Mesenchymal stem cell (in vitro differentiated cells and primary cell): ENCODE measurements around the gene ME3.

ENCODE experiments used
- DNase-seq: peaks from one replicate; pipeline ENCODE4 v3.0.0-alpha.2; 2013
- H2AFZ ChIP-seq: one replicate; pipeline ENCODE4 v1.6.1; 2013; ENCODE audit warnings: low read depth, mild to moderate bottlenecking, control low read depth, inconsistent platforms, low read length, moderate library complexity
- H2AK5ac ChIP-seq: 2 replicates; pipeline ENCODE4 v1.6.1; 2013; ENCODE audit warnings: low read length, moderate library complexity, mild to moderate bottlenecking, inconsistent platforms; ENCODE audit not compliant: severe bottlenecking
- H2BK120ac ChIP-seq: one replicate; pipeline ENCODE4 v1.6.1; 2013; ENCODE audit warnings: low read depth, mild to moderate bottlenecking, inconsistent platforms, low read length, moderate library complexity
- H2BK12ac ChIP-seq, 2 experiments: one replicate each; pipeline ENCODE4 v1.6.1; 2013; ENCODE audit warnings: inconsistent platforms in 2 of 2, low read length in 2 of 2, mild to moderate bottlenecking in 2 of 2, moderate library complexity in 2 of 2, control low read depth in 1 of 2
- H2BK15ac ChIP-seq: one replicate; pipeline ENCODE4 v1.6.1; 2013; ENCODE audit warnings: mild to moderate bottlenecking, low read depth, inconsistent platforms; ENCODE audit not compliant: poor library complexity, severe bottlenecking
- H2BK5ac ChIP-seq: 2 replicates; pipeline ENCODE4 v1.6.1; 2013; ENCODE audit warnings: low read depth, mild to moderate bottlenecking, low read length, control low read depth, inconsistent platforms; ENCODE audit not compliant: poor library complexity, severe bottlenecking
- H3K14ac ChIP-seq, 2 experiments: one replicate each; pipeline ENCODE4 v1.6.1; 2013; ENCODE audit warnings: inconsistent platforms in 2 of 2, low read length in 2 of 2, control low read depth in 1 of 2, mild to moderate bottlenecking in 1 of 2, moderate library complexity in 1 of 2
- H3K18ac ChIP-seq, 2 experiments: one replicate each; pipeline ENCODE4 v1.6.1; 2013; ENCODE audit warnings: inconsistent platforms in 2 of 2, low read length in 2 of 2, control low read depth in 1 of 2, low read depth in 1 of 2, mild to moderate bottlenecking in 1 of 2
- H3K23ac ChIP-seq, 2 experiments: one replicate each; pipeline ENCODE4 v1.6.1; 2013; ENCODE audit warnings: inconsistent platforms in 2 of 2, low read length in 2 of 2, mild to moderate bottlenecking in 2 of 2, moderate library complexity in 2 of 2, control low read depth in 1 of 2
- H3K27ac ChIP-seq: 2 replicates; pipeline ENCODE4 v1.5.1; 2013; ENCODE audit warnings: mild to moderate bottlenecking, moderate library complexity, low read length, control low read depth, inconsistent platforms; ENCODE audit not compliant: poor library complexity, severe bottlenecking
- H3K27me3 ChIP-seq, 2 experiments: 2 replicates each; pipeline versions ENCODE4 v1.6.1 to v1.7.0; 2013; ENCODE audit warnings: low read length in 2 of 2, mild to moderate bottlenecking in 2 of 2, moderate library complexity in 2 of 2, control low read depth in 1 of 2, inconsistent platforms in 1 of 2; ENCODE audit not compliant: control insufficient read depth in 1 of 2, insufficient read depth in 1 of 2
- H3K36me3 ChIP-seq, 2 experiments: 2 replicates each; pipeline versions ENCODE4 v1.6.1 to v1.7.0; 2013; ENCODE audit warnings: low read length in 2 of 2, control low read depth in 1 of 2, inconsistent platforms in 1 of 2, low read depth in 1 of 2, mild to moderate bottlenecking in 1 of 2; ENCODE audit not compliant: insufficient read depth in 2 of 2, control insufficient read depth in 1 of 2
- H3K4ac ChIP-seq, 2 experiments: one replicate each; pipeline ENCODE4 v1.6.1; 2013; ENCODE audit warnings: inconsistent platforms in 2 of 2, low read length in 2 of 2, mild to moderate bottlenecking in 2 of 2, moderate library complexity in 2 of 2, control low read depth in 1 of 2, low read depth in 1 of 2
- H3K4me1 ChIP-seq: 2 replicates; pipeline ENCODE4 v1.6.1; 2013; ENCODE audit warnings: low read depth, low read length, control low read depth; ENCODE audit not compliant: control insufficient read depth, insufficient read depth
- H3K4me2 ChIP-seq: 2 replicates; pipeline ENCODE4 v1.6.1; 2013; ENCODE audit warnings: low read length, mild to moderate bottlenecking, inconsistent platforms; ENCODE audit not compliant: poor library complexity, severe bottlenecking
- H3K4me3 ChIP-seq, 2 experiments: 2 replicates each; pipeline versions ENCODE4 v1.5.1 to v1.7.0; 2013; ENCODE audit warnings: low read length in 2 of 2, mild to moderate bottlenecking in 2 of 2, control low read depth in 1 of 2, low read depth in 1 of 2; ENCODE audit not compliant: insufficient read depth in 1 of 2
- H3K79me1 ChIP-seq: replicated peaks from 2 replicates; pipeline ENCODE4 v1.6.1; 2013; ENCODE audit warnings: mild to moderate bottlenecking, control low read depth, low read length, inconsistent platforms; ENCODE audit not compliant: poor library complexity, severe bottlenecking
- H3K9ac ChIP-seq: 2 replicates; pipeline ENCODE4 v1.7.0; 2013; ENCODE audit warnings: mild to moderate bottlenecking, low read length, moderate library complexity
- H3K9me3 ChIP-seq: 2 replicates; pipeline ENCODE4 v1.7.0; 2013; ENCODE audit warnings: mild to moderate bottlenecking, low read length; ENCODE audit not compliant: control insufficient read depth
- H4K8ac ChIP-seq: one replicate; pipeline ENCODE4 v1.6.1; 2013; ENCODE audit warnings: inconsistent platforms, mild to moderate bottlenecking, low read length, moderate library complexity
- H4K91ac ChIP-seq: one replicate; pipeline ENCODE4 v1.6.1; 2013; ENCODE audit warnings: mild to moderate bottlenecking, low read length, inconsistent platforms
- WGBS: methylation state at CpG from one replicate; pipeline ENCODE4 v1.1.7; 2013; ENCODE audit warnings: mixed read lengths; 5-methylcytosine and 5-hydroxymethylcytosine counted together

Gene ME3

DNA sequence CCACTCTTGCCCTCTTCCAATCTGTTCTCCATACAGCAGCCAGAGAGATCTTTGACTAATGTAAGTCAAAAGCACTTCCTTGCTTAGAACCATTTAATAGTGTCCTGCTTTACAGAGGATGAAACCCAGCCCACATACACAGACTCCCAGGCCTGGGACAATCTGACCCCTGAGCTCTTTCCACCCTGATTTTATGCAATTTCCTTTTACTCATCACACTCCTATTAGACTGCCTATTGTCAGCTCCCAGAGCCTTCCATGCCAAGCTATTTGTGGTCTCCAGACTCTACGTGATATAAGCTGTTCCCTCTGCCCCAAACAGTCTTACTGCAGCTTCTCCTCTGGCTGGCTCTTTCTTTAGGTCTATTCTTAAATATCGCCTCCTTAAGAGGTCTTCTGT lies 28.1 kb downstream of the ME3 start:
- Histone ChIP-seq H2BK5ac (no peak overlapping the region), H3K4me3 (no peak overlapping the region), H2BK120ac (no peak overlapping the region), H4K8ac (no peak overlapping the region), H2AK5ac (peak overlapping the region; percentile 31), H3K9me3 (peaks cover 3% of the 10 kb centered on the region), H3K27ac (no peak overlapping the region), H3K4ac (peak overlapping the region; percentile 2 to 69), H3K79me1 (peaks cover 14% of the 10 kb centered on the region), H2AFZ (no peak overlapping the region), H3K14ac (no peak overlapping the region), H3K18ac (peak overlapping the region; percentile 24 to 54), H3K27me3 (no peaks in the 10 kb centered on the region), H2BK15ac (no peak overlapping the region), H3K9ac (no peak overlapping the region), H4K91ac (peak overlapping the region; percentile 15), H3K4me2 (no peak overlapping the region), H3K36me3 (no peaks in the 10 kb centered on the region), H3K23ac (no peak overlapping the region), H3K4me1 (peaks cover 1% of the 10 kb centered on the region), H2BK12ac (peak overlapping the region; percentile 12 to 95)
- 33% methylated on average over 2 of the region's 2 CpGs for WGBS
- DNase-seq, result peak; percentile 89

DNA sequence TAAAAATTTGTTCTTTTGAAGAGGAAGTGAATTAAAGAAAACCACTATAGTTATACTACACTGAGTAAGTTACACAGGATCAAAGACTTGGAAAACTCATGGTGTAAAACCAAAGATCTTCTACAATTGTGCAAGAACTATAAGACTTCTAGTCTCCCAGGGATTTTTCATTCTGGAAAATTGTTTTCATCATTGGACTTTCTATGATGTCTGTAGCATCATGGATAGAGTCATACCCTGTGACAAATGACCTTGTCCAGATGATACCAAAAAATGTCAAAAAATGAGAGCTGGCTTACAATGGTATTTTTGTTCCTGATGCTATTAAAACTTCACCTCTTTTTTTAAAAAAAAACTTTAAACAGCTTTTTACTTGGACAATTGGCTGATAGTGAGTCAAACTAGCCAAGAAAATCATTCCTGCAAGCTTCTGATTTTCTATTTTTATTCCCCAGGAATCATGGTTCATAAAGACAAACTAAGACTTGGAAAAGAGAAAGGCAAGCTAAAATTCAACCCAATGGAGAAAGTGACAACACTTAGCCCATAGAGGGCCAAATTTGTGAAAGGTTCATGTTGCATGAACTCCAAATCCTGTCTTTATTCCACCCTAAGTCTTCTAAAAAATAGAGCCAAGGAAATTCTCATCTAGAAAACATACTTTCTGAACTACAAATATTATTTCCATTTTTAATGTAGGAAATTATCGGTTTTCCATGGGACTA lies 30.7 kb downstream of the ME3 start:
- no peak overlapping the region for H3K4ac ChIP-seq
- no peak overlapping the region for H3K4me2 ChIP-seq
- H2AFZ ChIP-seq, result no peak overlapping the region
- no peak overlapping the region for H2BK120ac ChIP-seq
- H3K36me3 ChIP-seq, result no peaks in the 10 kb centered on the region
- H3K9me3 ChIP-seq, result no peaks in the 10 kb centered on the region
- H3K4me1 ChIP-seq, result peaks cover 7% of the 10 kb centered on the region
- no peak overlapping the region for H3K14ac ChIP-seq
- H2BK15ac ChIP-seq, result no peak overlapping the region
- no peaks in the 10 kb centered on the region for H3K27me3 ChIP-seq
- H3K27ac ChIP-seq, result no peak overlapping the region
- no peak overlapping the region for H2BK5ac ChIP-seq
- no peak overlapping the region for H4K8ac ChIP-seq
- no peak overlapping the region for H2AK5ac ChIP-seq
- no peak overlapping the region for H3K4me3 ChIP-seq
- no peak overlapping the region for H3K23ac ChIP-seq
- H2BK12ac ChIP-seq, result no peak overlapping the region
- no peak overlapping the region for H4K91ac ChIP-seq
- no peak overlapping the region for H3K18ac ChIP-seq
- no peak for DNase-seq
- WGBS, result 94% methylated on average over 1 of the region's 1 CpG
- H3K79me1 ChIP-seq, result peaks cover 14% of the 10 kb centered on the region
- no peak overlapping the region for H3K9ac ChIP-seq

DNA sequence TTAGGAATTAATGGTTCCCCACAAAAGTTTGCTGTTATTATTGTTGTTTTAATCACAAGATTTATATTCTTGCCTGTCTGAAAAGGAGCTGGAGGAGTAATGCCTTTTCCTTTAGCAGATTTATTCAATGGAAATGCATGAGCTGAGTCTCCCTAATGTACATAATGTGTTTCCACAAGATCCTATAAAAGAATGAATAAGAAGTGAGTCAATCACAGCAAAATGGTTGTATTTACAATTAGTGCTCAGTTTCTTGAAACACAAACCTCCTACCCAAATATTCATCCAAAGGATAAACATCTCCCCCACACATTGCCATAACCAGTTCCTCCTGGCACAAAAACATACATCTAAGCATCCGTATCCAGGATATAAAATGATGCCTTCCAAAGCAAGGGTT lies 33.3 kb downstream of the ME3 start:
- no peak overlapping the region for H3K18ac ChIP-seq
- no peaks in the 10 kb centered on the region for H3K9me3 ChIP-seq
- no peak overlapping the region for H3K9ac ChIP-seq
- no peak overlapping the region for H4K8ac ChIP-seq
- no peak overlapping the region for H2AK5ac ChIP-seq
- peak; percentile 25 for DNase-seq
- no peak overlapping the region for H3K4me3 ChIP-seq
- peaks cover 10% of the 10 kb centered on the region for H3K4me1 ChIP-seq
- H3K27ac ChIP-seq, result no peak overlapping the region
- no peak overlapping the region for H2BK5ac ChIP-seq
- no peaks in the 10 kb centered on the region for H3K36me3 ChIP-seq
- H4K91ac ChIP-seq, result no peak overlapping the region
- no peak overlapping the region for H2BK15ac ChIP-seq
- H2AFZ ChIP-seq, result no peak overlapping the region
- H3K79me1 ChIP-seq, result peaks cover 8% of the 10 kb centered on the region
- H2BK12ac ChIP-seq, result no peak overlapping the region
- H3K4me2 ChIP-seq, result no peak overlapping the region
- H3K4ac ChIP-seq, result peak overlapping the region in 1 of 2 experiments; percentile 5
- no peak overlapping the region for H2BK120ac ChIP-seq
- H3K14ac ChIP-seq, result no peak overlapping the region
- 75% methylated on average over 1 of the region's 1 CpG for WGBS
- no peaks in the 10 kb centered on the region for H3K27me3 ChIP-seq
- H3K23ac ChIP-seq, result no peak overlapping the region

DNA sequence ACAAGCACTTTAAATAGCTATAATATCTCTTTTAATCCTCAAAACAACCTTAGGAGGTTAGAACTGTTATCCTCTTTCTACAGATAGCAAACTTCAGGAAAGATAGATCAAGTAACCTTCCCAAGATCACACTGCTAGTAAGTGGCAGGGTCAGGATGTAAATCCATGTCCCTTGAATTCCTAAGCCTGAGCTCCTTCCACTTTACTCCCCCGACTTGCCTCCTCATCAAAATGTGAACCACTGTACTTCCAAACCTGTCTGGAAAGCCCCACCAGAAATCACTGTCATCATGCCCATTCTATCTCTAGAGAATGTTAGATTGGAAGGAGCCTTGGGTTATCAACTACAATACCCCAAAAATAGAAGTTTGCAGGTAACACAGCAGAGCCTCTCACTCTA lies 33.7 kb downstream of the ME3 start:
- Histone ChIP-seq H2AK5ac (peak overlapping the region; percentile 61), H2BK12ac (peak overlapping the region; percentile 64 to 78), H2AFZ (no peak overlapping the region), H3K27me3 (no peaks in the 10 kb centered on the region), H3K4me1 (peaks cover 10% of the 10 kb centered on the region), H3K4ac (no peak overlapping the region), H3K4me3 (no peak overlapping the region), H3K9ac (no peak overlapping the region), H3K4me2 (no peak overlapping the region), H3K27ac (no peak overlapping the region), H3K79me1 (peaks cover 11% of the 10 kb centered on the region), H3K9me3 (no peaks in the 10 kb centered on the region), H2BK15ac (no peak overlapping the region), H3K18ac (no peak overlapping the region), H3K23ac (no peak overlapping the region), H4K91ac (no peak overlapping the region), H2BK120ac (no peak overlapping the region), H3K36me3 (no peaks in the 10 kb centered on the region), H3K14ac (no peak overlapping the region), H2BK5ac (no peak overlapping the region), H4K8ac (no peak overlapping the region)
- WGBS, result 100% methylated on average over 1 of the region's 1 CpG
- DNase-seq, result no peak
